Heart right ventricle (tissue), 16 donors: ENCODE measurements around the gene KLK3. TPM values are rescaled to one million over a fixed set of nuclear protein-coding genes. Genes with fewer than 3 reads are reported as not detected.

Source experiments
- ATAC-seq, 8 donors: fragments of 200-7000 bp; cut with Tn5 transposase; one replicate each; pipeline ENCODE4 v1.9.1; 2020; ENCODE audit warnings: mild to moderate bottlenecking in 8 of 8, moderate library complexity in 8 of 8, moderate number of reproducible peaks in 1 of 8
- DNase-seq, 2 donors: peaks; one replicate each; pipeline ENCODE4 v3.0.0-alpha.2; 2020
- H3K27ac ChIP-seq, 10 donors: fragments of 200-600 bp; sonication (generic) in 2 of 10; one replicate each; pipeline versions ENCODE4 v1.5.0 to v1.8.0; 2020 to 2022; ENCODE audit warnings: mild to moderate bottlenecking in 3 of 10
- H3K27me3 ChIP-seq, 7 donors: fragments of 200-600 bp; one replicate each; pipeline ENCODE4 v1.8.0; 2021 to 2022; ENCODE audit warnings: mild to moderate bottlenecking in 2 of 7
- H3K36me3 ChIP-seq, 9 donors: fragments of 200-600 bp; sonication (generic) in 1 of 9; one replicate each; pipeline versions ENCODE4 v1.5.0 to v1.8.0; 2020 to 2022; ENCODE audit warnings: mild to moderate bottlenecking in 2 of 9
- H3K4me1 ChIP-seq, 9 donors: fragments of 200-600 bp; sonication (generic) in 1 of 9; one replicate each; pipeline versions ENCODE4 v1.5.0 to v1.8.0; 2020 to 2022; ENCODE audit warnings: mild to moderate bottlenecking in 4 of 9
- H3K4me3 ChIP-seq, 10 donors: fragments of 200-600 bp; sonication (generic) in 2 of 10; one replicate each; pipeline versions ENCODE4 v1.5.0 to v1.8.0; 2020 to 2022; ENCODE audit warnings: mild to moderate bottlenecking in 7 of 10, moderate library complexity in 2 of 10
- H3K9me3 ChIP-seq, 11 donors: fragments of 200-600 bp in 10 of 11; sonication (generic) in 2 of 11; one replicate each; pipeline versions ENCODE4 v1.5.0 to v1.8.0; 2013 to 2022; ENCODE audit warnings: mild to moderate bottlenecking in 2 of 11, control low read depth in 1 of 11, moderate library complexity in 1 of 11
- WGBS, 2 donors: extraction: QIAGEN DNeasy Blood & Tissue Kit; methylation state at CpG; one replicate each; pipeline ENCODE4 v1.1.7; 2013; ENCODE audit warnings: inconsistent platforms in 1 of 2; 5-methylcytosine and 5-hydroxymethylcytosine counted together
- intact Hi-C, 10 donors: fragments of 100-400 bp; cut with DNase I; formaldehyde crosslinking; loops; one replicate each; pipeline versions ENCODE4 v1.11.1 to v1.14.2; 2022
- polyA plus RNA-seq, 2 donors: library from polyadenylated mRNA; stranded (reverse); fragments of 200-250 nt; gene quantifications; one replicate each; pipeline ENCODE4 v1.2.3, GENCODE V29; 2013
- total RNA-seq, 10 donors: library from RNA; stranded (reverse); fragmentation: NEBNext Ultra II Directional in 3 of 10; extraction: Animal tissue kit (Norgen Biotek cat#: 25700) in 3 of 10; gene quantifications; one replicate each; pipeline versions ENCODE4 v1.2.1 to v1.2.4, GENCODE V29; 2021 to 2023
- TF ChIP-seq, protein P1 (sequence below), 9 donors: fragments of 200-600 bp; sonication (generic) in 2 of 9; IDR thresholded peaks; one replicate each; pipeline versions ENCODE4 v1.5.0 to v1.8.0; 2021 to 2022; ENCODE audit warnings: antibody characterized with exemption in 9 of 9, mild to moderate bottlenecking in 5 of 9, moderate library complexity in 1 of 9
- donor health status: Arrhythmogenic right ventricular cardiomyopathy.
- donor health status: ischemic (EF 13 %, LVEDD 7.1; RV severe dilation, severe dysfunction).
- donor health status: healthy with polysubstance abuse.
- donor health status: DM: no; HTN: yes; CAD: no.
- donor health status: DM: no; HTN: no; CAD: no.
- donor health status: ischemic (EF 25% LVEDD 6.9; RV normal size, moderate dysfunction).
- donor health status: ischemic (EF 25% LVEDD 5.7; RV mildly dilated, moderate dysfunction).
- donor health status: healthy.
- donor health status: DM: yes; HTN: yes; CAD: no.
- donor health status: Ischemic cardiomyopathy.
- donor health status: ischemic (EF 35%, LVEDD 5.7; RV mildly dilated, moderate dysfunction).
- donor health status: nonischemic (EF 11% LVEDD 7.7; RV severe dilation, severe dysfunction).
- donor health status: DM: yes; HTN: yes; CAD: no.
- donor health status: PGD.
- donor health status: ischemic (EF 29% LVEDD 5.4; RV normal size, mild dysfunction).
- donor health status: nonischemic (EF 23%, LVEDD 6.1; RV moderate dilation, normal function).

Gene KLK3
- total and polyA plus RNA-seq, 12 donors: not detected

DNA sequence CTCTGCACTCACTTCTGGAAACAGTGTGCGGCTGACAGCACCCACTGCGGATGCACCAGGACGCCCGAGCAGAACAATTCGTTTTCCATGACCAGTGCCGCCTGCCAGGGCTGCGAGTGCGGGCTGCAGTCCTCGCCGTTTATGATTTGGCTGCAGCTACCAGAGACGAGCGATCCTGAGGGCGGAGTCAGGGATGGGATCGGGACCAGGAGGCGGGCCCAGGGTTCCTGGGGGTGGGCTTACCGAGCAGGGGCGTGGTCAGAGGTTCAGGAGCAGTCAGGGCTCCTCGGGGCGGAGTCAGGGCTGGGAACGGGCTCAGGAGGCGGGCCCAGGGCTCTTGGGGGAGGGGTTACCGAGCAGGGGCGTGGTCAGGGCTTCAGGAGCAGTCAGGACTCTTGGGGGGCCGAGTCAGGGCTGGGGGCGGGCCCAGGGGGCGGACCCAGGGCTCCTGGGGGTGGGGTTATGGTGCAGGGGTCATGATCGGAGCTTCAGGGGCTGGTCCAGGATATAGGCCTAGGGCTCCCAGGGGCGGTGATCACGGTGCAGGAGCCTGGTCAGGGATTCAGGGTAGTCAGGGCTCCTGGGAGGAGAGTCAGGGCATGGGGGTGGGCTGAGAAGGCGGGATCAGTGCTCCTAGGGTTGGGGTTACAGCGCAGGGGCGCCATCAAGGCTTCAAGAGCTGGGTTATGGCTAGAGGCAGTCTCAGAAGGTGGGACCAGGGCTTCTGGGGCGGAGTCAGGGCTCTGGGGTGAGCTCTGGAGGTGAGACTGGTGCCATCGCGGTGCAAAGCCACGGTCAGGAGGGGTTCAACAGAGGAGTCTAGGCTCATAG, 54.7 kb downstream of the KLK3 start:
- H3K36me3 ChIP-seq: no peaks in the 10 kb centered on the region
- no peak overlapping the region for H3K4me3 ChIP-seq
- H3K4me1 ChIP-seq: peaks cover 0 to 5% (median 0%) of the 10 kb centered on the region in 9 donors
- no peaks in the 10 kb centered on the region for H3K9me3 ChIP-seq
- DNase-seq (peak in 1 of 2 donors; percentile 22), ATAC-seq (peak in 2 of 8 donors; percentile 22 to 39)
- WGBS, 2 donors: 2% methylated on average over 36 of the region's 36 CpGs
- intact Hi-C loops: no loop called here
- TF ChIP-seq, protein P1, sequence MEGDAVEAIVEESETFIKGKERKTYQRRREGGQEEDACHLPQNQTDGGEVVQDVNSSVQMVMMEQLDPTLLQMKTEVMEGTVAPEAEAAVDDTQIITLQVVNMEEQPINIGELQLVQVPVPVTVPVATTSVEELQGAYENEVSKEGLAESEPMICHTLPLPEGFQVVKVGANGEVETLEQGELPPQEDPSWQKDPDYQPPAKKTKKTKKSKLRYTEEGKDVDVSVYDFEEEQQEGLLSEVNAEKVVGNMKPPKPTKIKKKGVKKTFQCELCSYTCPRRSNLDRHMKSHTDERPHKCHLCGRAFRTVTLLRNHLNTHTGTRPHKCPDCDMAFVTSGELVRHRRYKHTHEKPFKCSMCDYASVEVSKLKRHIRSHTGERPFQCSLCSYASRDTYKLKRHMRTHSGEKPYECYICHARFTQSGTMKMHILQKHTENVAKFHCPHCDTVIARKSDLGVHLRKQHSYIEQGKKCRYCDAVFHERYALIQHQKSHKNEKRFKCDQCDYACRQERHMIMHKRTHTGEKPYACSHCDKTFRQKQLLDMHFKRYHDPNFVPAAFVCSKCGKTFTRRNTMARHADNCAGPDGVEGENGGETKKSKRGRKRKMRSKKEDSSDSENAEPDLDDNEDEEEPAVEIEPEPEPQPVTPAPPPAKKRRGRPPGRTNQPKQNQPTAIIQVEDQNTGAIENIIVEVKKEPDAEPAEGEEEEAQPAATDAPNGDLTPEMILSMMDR (IDR thresholded peaks at IDR 0.05): no peak
- peaks cover 0 to 89% (median 80%) of the 10 kb centered on the region in 7 donors for H3K27me3 ChIP-seq
- no peak overlapping the region for H3K27ac ChIP-seq

Other genes with a start within 250 kb of the KLK3 start
- under 1 TPM in 3 of 10 donors, not detected in 7; 0.25 to 0.49 (median 0.26) TPM for gene SYT3, start 215.0 kb upstream of the KLK3 start, total RNA-seq
- under 1 TPM in 1 of 2 donors, not detected in 1; 0.04 TPM for gene SYT3, start 215.0 kb upstream of the KLK3 start, polyA plus RNA-seq
- 1 to 10 TPM in 7 of 10 donors, under 1 TPM in 1, not detected in 2; 0.96 to 7.2 (median 4.0) TPM for gene C19orf81, start 205.5 kb upstream of the KLK3 start, total RNA-seq
- 1 to 10 TPM in 1 of 2 donors, under 1 TPM in 1; 0.61 to 1.8 TPM for gene C19orf81, start 205.5 kb upstream of the KLK3 start, polyA plus RNA-seq
- gene SHANK1, start 135.1 kb upstream of the KLK3 start, total RNA-seq: 1 to 10 TPM in 2 of 10 donors, under 1 TPM in 7, not detected in 1; 0.23 to 1.5 (median 0.59) TPM
- gene SHANK1, start 135.1 kb upstream of the KLK3 start, polyA plus RNA-seq: under 1 TPM; 0.07 to 0.17 TPM
- gene CLEC11A, start 131.6 kb upstream of the KLK3 start, total RNA-seq: 10 to 100 TPM in 1 of 10 donors, 1 to 10 TPM in 9; 2.3 to 11.9 (median 3.8) TPM
- gene CLEC11A, start 131.6 kb upstream of the KLK3 start, polyA plus RNA-seq: 10 to 100 TPM in 1 of 2 donors, 1 to 10 TPM in 1; 5.6 to 12.9 TPM
- not detected for gene GPR32, start 84.5 kb upstream of the KLK3 start, total RNA-seq
- not detected for gene GPR32, start 84.5 kb upstream of the KLK3 start, polyA plus RNA-seq
- gene ACP4, start 64.5 kb upstream of the KLK3 start, total RNA-seq: not detected
- not detected for gene ACP4, start 64.5 kb upstream of the KLK3 start, polyA plus RNA-seq
- under 1 TPM in 6 of 10 donors, not detected in 4; 0.42 to 0.85 (median 0.64) TPM for gene KLK1, start 31.1 kb upstream of the KLK3 start, total RNA-seq
- under 1 TPM; 0.39 to 0.80 TPM for gene KLK1, start 31.1 kb upstream of the KLK3 start, polyA plus RNA-seq
- gene KLK15, start 21.3 kb upstream of the KLK3 start, total RNA-seq: not detected
- not detected for gene KLK15, start 21.3 kb upstream of the KLK3 start, polyA plus RNA-seq
- gene KLK2, start 18.5 kb downstream of the KLK3 start, total RNA-seq: not detected
- gene KLK2, start 18.5 kb downstream of the KLK3 start, polyA plus RNA-seq: not detected
- not detected for gene KLK4, start 56.5 kb downstream of the KLK3 start, total RNA-seq
- not detected for gene KLK4, start 56.5 kb downstream of the KLK3 start, polyA plus RNA-seq
- not detected for gene KLK5, start 98.1 kb downstream of the KLK3 start, total RNA-seq
- not detected for gene KLK5, start 98.1 kb downstream of the KLK3 start, polyA plus RNA-seq
- not detected for gene KLK6, start 114.7 kb downstream of the KLK3 start, total RNA-seq
- not detected for gene KLK6, start 114.7 kb downstream of the KLK3 start, polyA plus RNA-seq
- not detected for gene KLK7, start 129.0 kb downstream of the KLK3 start, total RNA-seq
- gene KLK7, start 129.0 kb downstream of the KLK3 start, polyA plus RNA-seq: under 1 TPM in 1 of 2 donors, not detected in 1; 0.04 TPM
- gene KLK8, start 146.7 kb downstream of the KLK3 start, total RNA-seq: not detected
- not detected for gene KLK8, start 146.7 kb downstream of the KLK3 start, polyA plus RNA-seq
- 1 to 10 TPM in 1 of 10 donors, under 1 TPM in 4, not detected in 5; 0.16 to 1.8 (median 0.38) TPM for gene KLK10, start 164.8 kb downstream of the KLK3 start, total RNA-seq
- under 1 TPM in 1 of 2 donors, not detected in 1; 0.49 TPM for gene KLK10, start 164.8 kb downstream of the KLK3 start, polyA plus RNA-seq
- under 1 TPM in 4 of 10 donors, not detected in 6; 0.27 to 0.46 (median 0.36) TPM for gene KLK11, start 171.7 kb downstream of the KLK3 start, total RNA-seq
- gene KLK11, start 171.7 kb downstream of the KLK3 start, polyA plus RNA-seq: under 1 TPM; 0.51 to 0.59 TPM
- not detected for gene KLK12, start 180.1 kb downstream of the KLK3 start, total RNA-seq
- gene KLK12, start 180.1 kb downstream of the KLK3 start, polyA plus RNA-seq: not detected
- under 1 TPM in 1 of 10 donors, not detected in 9; 0.32 TPM for gene KLK13, start 210.2 kb downstream of the KLK3 start, total RNA-seq
- gene KLK13, start 210.2 kb downstream of the KLK3 start, polyA plus RNA-seq: 1 to 10 TPM in 1 of 2 donors, not detected in 1; 1.3 TPM
- 1 to 10 TPM in 1 of 10 donors, under 1 TPM in 5, not detected in 4; 0.26 to 1.2 (median 0.58) TPM for gene KLK14, start 228.0 kb downstream of the KLK3 start, total RNA-seq
- gene KLK14, start 228.0 kb downstream of the KLK3 start, polyA plus RNA-seq: under 1 TPM; 0.20 to 0.44 TPM